Endodermal cell (in vitro differentiated cells): ENCODE measurements around the gene VEGFA. TPM values are rescaled to one million over a fixed set of nuclear protein-coding genes. Genes with fewer than 3 reads are reported as not detected.

Experiments used
- DNase-seq: peaks from one replicate; pipeline ENCODE4 v3.0.0-alpha.2; 2017
- H3K27ac ChIP-seq: 2 replicates; pipeline ENCODE4 v1.5.1; 2013; ENCODE audit warnings: mild to moderate bottlenecking, low read depth, low read length, moderate library complexity
- H3K27me3 ChIP-seq: 2 replicates; pipeline ENCODE4 v1.6.1; 2013; ENCODE audit warnings: mild to moderate bottlenecking, low read length, moderate library complexity; ENCODE audit not compliant: insufficient read depth, control insufficient read depth, poor library complexity, severe bottlenecking
- H3K36me3 ChIP-seq: 2 replicates; pipeline ENCODE4 v1.7.0; 2013; ENCODE audit warnings: mild to moderate bottlenecking, low read length, moderate library complexity; ENCODE audit not compliant: control insufficient read depth, insufficient read depth
- H3K4me1 ChIP-seq: one replicate; pipeline ENCODE4 v1.7.0; 2013; ENCODE audit warnings: low read length; ENCODE audit not compliant: control insufficient read depth, insufficient read depth
- H3K4me3 ChIP-seq: 2 replicates; pipeline ENCODE4 v1.5.1; 2013; ENCODE audit warnings: mild to moderate bottlenecking, low read length, moderate library complexity
- H3K9ac ChIP-seq: 2 replicates; pipeline ENCODE4 v1.6.1; 2013; ENCODE audit warnings: mild to moderate bottlenecking, low read length, moderate library complexity; ENCODE audit not compliant: poor library complexity, severe bottlenecking; ENCODE audit errors: extremely low read depth
- H3K9me3 ChIP-seq: 2 replicates; pipeline ENCODE4 v1.6.1; 2013; ENCODE audit warnings: mild to moderate bottlenecking, low read length, moderate library complexity; ENCODE audit not compliant: control insufficient read depth
- H3K27ac Mint-ChIP-seq: 2 replicates; pipeline ENCODE4 v1.8.0; 2020; ENCODE audit warnings: mixed read lengths
- H3K27me3 Mint-ChIP-seq: 2 replicates; pipeline ENCODE4 v1.8.0; 2021; ENCODE audit warnings: mild to moderate bottlenecking, mixed read lengths; ENCODE audit not compliant: insufficient read depth
- H3K36me3 Mint-ChIP-seq: 2 replicates; pipeline ENCODE4 v1.8.0; 2020; ENCODE audit warnings: low read depth, mixed read lengths
- H3K4me1 Mint-ChIP-seq: 2 replicates; pipeline ENCODE4 v1.8.0; 2020; ENCODE audit warnings: mixed read lengths
- H3K4me3 Mint-ChIP-seq: 2 replicates; pipeline ENCODE4 v1.8.0; 2020; ENCODE audit warnings: mild to moderate bottlenecking, moderate library complexity, mixed read lengths
- H3K9me3 Mint-ChIP-seq: 2 replicates; pipeline ENCODE4 v1.8.0; 2020; ENCODE audit warnings: mild to moderate bottlenecking, mixed read lengths
- WGBS, 2 experiments: methylation state at CpG; one replicate each; pipeline versions ENCODE4 v1.1.5 to v1.1.7; 2013; ENCODE audit warnings: missing lambda C conversion rate in 2 of 2, mixed read lengths in 1 of 2; ENCODE audit not compliant: insufficient coverage in 1 of 2, insufficient read length in 1 of 2; 5-methylcytosine and 5-hydroxymethylcytosine counted together
- total RNA-seq, 2 donors: library from RNA; stranded (reverse); fragmentation: NEBNext Ultra II Directional in 1 of 2; extraction: Animal tissue kit (Norgen Biotek cat#: 25700) in 1 of 2; gene quantifications; 2 replicates in 1 of 2; 3 replicates in 1 of 2; pipeline ENCODE4 v1.2.1, GENCODE V29; 2021
- TF ChIP-seq, protein P1 (sequence below): fragments of 200-600 bp; sonication (generic); conservative IDR thresholded peaks from 2 replicates; pipeline ENCODE4 v1.5.0; 2021; ENCODE audit warnings: antibody characterized with exemption, mild to moderate bottlenecking

The VEGFA gene
- total RNA-seq, 2 donors from 2014 or later = 163 to 254 TPM

DNA sequence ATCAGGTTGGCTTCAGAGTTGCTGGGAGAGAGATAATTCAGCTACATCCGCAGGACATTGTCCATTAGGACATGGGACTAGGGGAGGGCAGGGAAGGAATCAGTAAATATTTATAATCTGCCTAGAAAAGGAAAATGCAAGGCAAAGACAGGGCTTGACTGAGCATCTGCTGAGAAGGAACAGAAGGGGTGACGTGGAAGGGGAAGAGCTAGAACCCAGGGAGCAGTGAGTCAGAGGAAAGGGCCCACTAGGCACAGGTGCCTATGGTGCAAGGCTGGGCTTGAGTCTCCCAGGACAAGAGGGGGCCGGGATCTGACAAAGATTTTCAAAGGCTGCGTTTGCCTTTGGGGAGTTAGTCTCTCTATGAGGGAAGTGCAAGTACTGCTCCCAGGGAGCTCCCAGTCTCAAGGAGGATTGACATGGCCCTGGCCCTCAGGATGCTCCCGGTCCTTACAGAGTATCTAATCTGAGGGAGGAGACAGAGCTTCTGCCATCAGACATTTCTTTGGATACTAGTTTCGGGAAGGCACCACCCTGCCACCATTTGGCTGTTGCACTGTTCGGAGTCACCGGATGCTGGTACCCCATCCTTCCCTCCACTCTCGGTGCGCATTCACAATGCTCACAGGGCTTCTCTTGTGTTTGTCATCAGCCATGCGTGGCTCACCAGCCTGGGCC is 21.9 kb downstream of the VEGFA start:
- 68 to 77% methylated on average over 8 to 11 of the region's 11 CpGs for WGBS, 2 experiments
- Mint-ChIP-seq H3K4me3 (no peak overlapping the region), H3K9me3 (no peaks in the 10 kb centered on the region), H3K4me1 (peaks cover 3% of the 10 kb centered on the region), H3K27me3 (peaks cover 2% of the 10 kb centered on the region), H3K36me3 (no peaks in the 10 kb centered on the region), H3K27ac (no peak overlapping the region)
- DNase-seq = no peak
- TF ChIP-seq, protein P1, sequence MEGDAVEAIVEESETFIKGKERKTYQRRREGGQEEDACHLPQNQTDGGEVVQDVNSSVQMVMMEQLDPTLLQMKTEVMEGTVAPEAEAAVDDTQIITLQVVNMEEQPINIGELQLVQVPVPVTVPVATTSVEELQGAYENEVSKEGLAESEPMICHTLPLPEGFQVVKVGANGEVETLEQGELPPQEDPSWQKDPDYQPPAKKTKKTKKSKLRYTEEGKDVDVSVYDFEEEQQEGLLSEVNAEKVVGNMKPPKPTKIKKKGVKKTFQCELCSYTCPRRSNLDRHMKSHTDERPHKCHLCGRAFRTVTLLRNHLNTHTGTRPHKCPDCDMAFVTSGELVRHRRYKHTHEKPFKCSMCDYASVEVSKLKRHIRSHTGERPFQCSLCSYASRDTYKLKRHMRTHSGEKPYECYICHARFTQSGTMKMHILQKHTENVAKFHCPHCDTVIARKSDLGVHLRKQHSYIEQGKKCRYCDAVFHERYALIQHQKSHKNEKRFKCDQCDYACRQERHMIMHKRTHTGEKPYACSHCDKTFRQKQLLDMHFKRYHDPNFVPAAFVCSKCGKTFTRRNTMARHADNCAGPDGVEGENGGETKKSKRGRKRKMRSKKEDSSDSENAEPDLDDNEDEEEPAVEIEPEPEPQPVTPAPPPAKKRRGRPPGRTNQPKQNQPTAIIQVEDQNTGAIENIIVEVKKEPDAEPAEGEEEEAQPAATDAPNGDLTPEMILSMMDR = no peak
- H3K9me3 ChIP-seq = no peaks in the 10 kb centered on the region
- no peak overlapping the region for H3K27ac ChIP-seq
- H3K36me3 ChIP-seq = no peaks in the 10 kb centered on the region
- H3K4me1 ChIP-seq = no peaks in the 10 kb centered on the region
- no peak overlapping the region for H3K9ac ChIP-seq
- H3K4me3 ChIP-seq = no peak overlapping the region
- H3K27me3 ChIP-seq = no peaks in the 10 kb centered on the region

DNA sequence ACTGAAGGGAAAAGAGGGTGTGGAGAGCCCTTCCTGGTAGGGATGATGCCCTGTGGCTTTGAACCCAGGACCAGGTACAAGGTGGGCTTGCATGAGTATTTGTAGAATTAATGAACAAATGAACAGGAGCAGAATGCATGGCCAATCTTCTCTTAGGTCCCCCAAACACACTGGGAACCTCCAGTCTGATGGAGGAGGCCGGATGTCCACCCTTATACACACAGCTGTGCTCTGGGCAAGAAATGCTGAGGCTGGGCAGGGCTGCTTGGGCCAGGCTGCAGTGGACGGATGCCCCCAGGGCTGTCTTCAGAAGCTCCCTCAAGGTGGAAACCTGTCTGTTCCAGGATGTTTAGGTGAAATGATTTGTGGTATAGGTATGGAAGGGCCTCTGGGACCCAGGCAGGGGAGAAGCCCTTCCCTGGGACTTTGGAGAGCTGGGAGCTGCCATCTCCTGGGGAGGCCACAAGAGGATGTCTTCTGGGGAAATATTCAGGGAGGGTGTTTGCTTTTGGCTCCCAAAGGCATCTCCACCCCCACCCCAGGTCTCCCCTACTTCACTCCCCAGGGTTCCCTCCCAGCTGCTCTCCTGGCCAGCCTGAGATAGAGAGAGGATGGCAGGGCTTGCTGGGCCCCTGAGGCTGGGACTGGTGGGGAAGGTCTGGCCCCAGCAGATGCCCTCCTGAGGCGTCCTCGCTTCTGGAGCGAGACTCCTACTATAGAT is 23.3 kb downstream of the VEGFA start:
- Mint-ChIP-seq H3K9me3 (no peaks in the 10 kb centered on the region), H3K27me3 (peaks cover 2% of the 10 kb centered on the region), H3K27ac (no peak overlapping the region), H3K4me1 (peaks cover 3% of the 10 kb centered on the region), H3K4me3 (no peak overlapping the region), H3K36me3 (no peaks in the 10 kb centered on the region)
- H3K9ac ChIP-seq = no peak overlapping the region
- TF ChIP-seq, protein P1 = no peak
- no peak for DNase-seq
- no peaks in the 10 kb centered on the region for H3K9me3 ChIP-seq
- H3K27ac ChIP-seq = no peak overlapping the region
- no peaks in the 10 kb centered on the region for H3K4me1 ChIP-seq
- no peak overlapping the region for H3K4me3 ChIP-seq
- H3K36me3 ChIP-seq = no peaks in the 10 kb centered on the region
- 72 to 80% methylated on average over 1 to 5 of the region's 5 CpGs for whole genome bisulfite sequencing, 2 experiments
- H3K27me3 ChIP-seq = no peaks in the 10 kb centered on the region

DNA sequence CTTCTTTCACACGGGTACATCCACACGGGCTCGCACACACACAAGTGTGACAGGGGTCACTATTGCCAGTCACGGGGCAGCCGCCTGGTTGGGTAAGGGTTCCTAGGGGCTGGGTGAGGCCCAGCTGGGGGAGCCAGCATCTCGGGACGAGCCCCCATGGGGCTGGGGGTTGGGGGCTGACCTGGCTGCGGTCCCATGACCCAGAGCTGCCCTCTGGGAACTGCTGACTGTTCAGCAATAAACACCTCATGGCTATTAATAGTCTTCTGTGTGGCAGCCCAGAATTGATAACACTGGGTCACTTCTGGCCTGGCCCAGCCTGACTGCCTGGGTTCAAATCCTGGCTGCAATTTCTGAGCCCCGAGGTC is 23.8 kb downstream of the VEGFA start:
- no peak for DNase-seq
- Histone ChIP-seq H3K27me3 (no peaks in the 10 kb centered on the region), H3K9ac (no peak overlapping the region), H3K4me3 (no peak overlapping the region), H3K36me3 (no peaks in the 10 kb centered on the region), H3K4me1 (no peaks in the 10 kb centered on the region), H3K27ac (no peak overlapping the region), H3K9me3 (no peaks in the 10 kb centered on the region)
- Mint-ChIP-seq H3K4me1 (peaks cover 3% of the 10 kb centered on the region), H3K27me3 (peaks cover 2% of the 10 kb centered on the region), H3K27ac (no peak overlapping the region), H3K36me3 (no peaks in the 10 kb centered on the region), H3K9me3 (no peaks in the 10 kb centered on the region), H3K4me3 (no peak overlapping the region)
- TF ChIP-seq, protein P1 = no peak
- WGBS, 2 experiments = 87 to 98% methylated on average over 6 to 9 of the region's 9 CpGs
